SU-DHL-6 (cell line): ENCODE results near the gene FAIM2.

Source experiments
- EZH2phosphoT487 ChIP-seq: fragments of 200-600 bp; sonication (generic), shearing (Covaris generic); conservative IDR thresholded peaks from 2 replicates; pipeline ENCODE4 v1.6.1; 2018; ENCODE audit warnings: mild to moderate bottlenecking, antibody characterized with exemption, low read length, moderate library complexity, mixed read lengths
- TF ChIP-seq, protein P1 (sequence below): fragments of 200-600 bp; sonication (generic); IDR thresholded peaks from one replicate; pipeline ENCODE4 v1.5.1; 2017; ENCODE audit warnings: antibody characterized with exemption, mild to moderate bottlenecking, low read length, moderate library complexity; ENCODE audit not compliant: insufficient read depth, poor library complexity, severe bottlenecking

DNA sequence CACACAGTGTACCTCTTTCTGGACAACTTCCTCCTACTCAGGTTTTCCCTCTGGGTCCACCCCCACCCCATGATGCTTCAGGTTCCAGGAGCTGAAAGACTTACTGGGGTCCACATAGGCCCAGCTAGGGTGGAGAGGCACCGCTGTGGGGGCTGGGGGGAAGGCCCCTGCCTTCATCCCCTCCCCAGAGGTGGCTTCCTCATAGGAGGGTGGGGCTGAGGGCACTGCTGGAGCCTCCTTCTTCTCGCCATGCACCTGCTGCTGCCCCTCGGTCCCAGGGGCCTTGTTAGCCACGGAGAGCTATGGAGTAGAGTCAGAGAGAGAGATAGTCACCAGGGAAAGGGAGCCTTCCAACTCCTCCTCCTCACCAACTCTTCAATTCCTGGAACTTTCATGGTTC lies 2.7 kb downstream of the FAIM2 start:
- TF ChIP-seq, protein P1, sequence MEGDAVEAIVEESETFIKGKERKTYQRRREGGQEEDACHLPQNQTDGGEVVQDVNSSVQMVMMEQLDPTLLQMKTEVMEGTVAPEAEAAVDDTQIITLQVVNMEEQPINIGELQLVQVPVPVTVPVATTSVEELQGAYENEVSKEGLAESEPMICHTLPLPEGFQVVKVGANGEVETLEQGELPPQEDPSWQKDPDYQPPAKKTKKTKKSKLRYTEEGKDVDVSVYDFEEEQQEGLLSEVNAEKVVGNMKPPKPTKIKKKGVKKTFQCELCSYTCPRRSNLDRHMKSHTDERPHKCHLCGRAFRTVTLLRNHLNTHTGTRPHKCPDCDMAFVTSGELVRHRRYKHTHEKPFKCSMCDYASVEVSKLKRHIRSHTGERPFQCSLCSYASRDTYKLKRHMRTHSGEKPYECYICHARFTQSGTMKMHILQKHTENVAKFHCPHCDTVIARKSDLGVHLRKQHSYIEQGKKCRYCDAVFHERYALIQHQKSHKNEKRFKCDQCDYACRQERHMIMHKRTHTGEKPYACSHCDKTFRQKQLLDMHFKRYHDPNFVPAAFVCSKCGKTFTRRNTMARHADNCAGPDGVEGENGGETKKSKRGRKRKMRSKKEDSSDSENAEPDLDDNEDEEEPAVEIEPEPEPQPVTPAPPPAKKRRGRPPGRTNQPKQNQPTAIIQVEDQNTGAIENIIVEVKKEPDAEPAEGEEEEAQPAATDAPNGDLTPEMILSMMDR = no peak
- no peak for TF ChIP-seq EZH2phosphoT487
